Endothelial cell of umbilical vein (primary cell): ENCODE measurements around the gene NRXN3. TPM values are rescaled to one million over a fixed set of nuclear protein-coding genes. Genes with fewer than 3 reads are reported as not detected.

Experiments used
- BruUV-seq: library from RNA; stranded (reverse); fragments of 400-500 nt; replicated peaks from 2 replicates; lab custom pipeline; 2021; lab: Mats Ljungman, UMichigan
- CTCF ChIA-PET: fragments of 300-600, 350-600 bp; sonication (Branson Sonifier 250); formaldehyde crosslinking; loops from one replicate; lab custom pipeline; 2021; ENCODE audit warnings: antibody characterized with exemption, inconsistent platforms; lab: Charles Lee
- POLR2A ChIA-PET: fragments of 300-600, 350-600 bp; sonication (Branson Sonifier 250); formaldehyde crosslinking; loops from one replicate; lab custom pipeline; 2021; ENCODE audit warnings: antibody characterized with exemption, inconsistent platforms; lab: Charles Lee
- DNase-seq: peaks from one replicate; pipeline ENCODE4 v3.0.0-alpha.2; 2011; ENCODE audit warnings: low read depth, low spot score
- FAIRE-seq: peaks from 2 replicates; lab custom pipeline; 2011; peaks lifted over from hg19 to GRCh38; lab: Jason Lieb, UNC
- H2AFZ ChIP-seq: 2 replicates; pipeline ENCODE4 v1.6.0; 2012; ENCODE audit warnings: low read depth, low read length, control low read depth, inconsistent platforms
- H3K27ac ChIP-seq: 2 replicates; pipeline ENCODE4 v1.5.1; 2011; ENCODE audit warnings: low read depth, mild to moderate bottlenecking, control low read depth, low read length, moderate library complexity; ENCODE audit not compliant: insufficient read depth
- H3K27me3 ChIP-seq, 2 experiments: 2 replicates each; pipeline versions ENCODE4 v1.6.0 to v1.6.1; 2011; ENCODE audit warnings: low read length in 2 of 2, mixed read lengths in 1 of 2; ENCODE audit not compliant: control insufficient read depth in 2 of 2, insufficient read depth in 2 of 2
- H3K36me3 ChIP-seq, 2 experiments: 2 replicates in 1 of 2; 3 replicates in 1 of 2; pipeline ENCODE4 v1.5.1; 2011; ENCODE audit warnings: low read length in 2 of 2, mild to moderate bottlenecking in 1 of 2, moderate library complexity in 1 of 2; ENCODE audit not compliant: control insufficient read depth in 2 of 2, insufficient read depth in 2 of 2; ENCODE audit errors: extremely low read depth in 1 of 2
- H3K4me1 ChIP-seq: 3 replicates; pipeline ENCODE4 v1.5.1; 2011; ENCODE audit warnings: mild to moderate bottlenecking, low read length; ENCODE audit not compliant: control insufficient read depth, insufficient read depth; ENCODE audit errors: extremely low read depth
- H3K4me2 ChIP-seq: 2 replicates; pipeline ENCODE4 v1.6.1; 2011; ENCODE audit warnings: low read length, control low read depth, mixed read lengths; ENCODE audit not compliant: insufficient read depth
- H3K4me3 ChIP-seq, 3 experiments: fragments of 200-600 bp in 1 of 3; sonication (generic), shearing (Covaris generic) in 1 of 3; replicated peaks in 1 of 3; 2 replicates each; pipeline ENCODE4 v1.5.1; 2011 to 2016; ENCODE audit warnings: control low read depth in 3 of 3, low read length in 3 of 3, mild to moderate bottlenecking in 2 of 3, inconsistent platforms in 1 of 3, low read depth in 1 of 3, moderate library complexity in 1 of 3; ENCODE audit not compliant: insufficient read depth in 1 of 3
- H3K79me2 ChIP-seq: 2 replicates; pipeline ENCODE4 v1.6.0; 2012; ENCODE audit warnings: low read length, inconsistent platforms; ENCODE audit not compliant: control insufficient read depth, insufficient read depth
- H3K9ac ChIP-seq: replicated peaks from 2 replicates; pipeline ENCODE3; 2011; ENCODE audit warnings: low read length, control low read depth; ENCODE audit not compliant: insufficient read depth; ENCODE audit errors: extremely low read depth
- H3K9me1 ChIP-seq: replicated peaks from 3 replicates; pipeline ENCODE4 v1.6.0; 2011; ENCODE audit warnings: mild to moderate bottlenecking, low read length; ENCODE audit not compliant: control insufficient read depth, insufficient read depth; ENCODE audit errors: extremely low read depth
- H3K9me3 ChIP-seq: replicated peaks from 2 replicates; pipeline ENCODE4 v1.5.1; 2012; ENCODE audit warnings: low read length, inconsistent platforms; ENCODE audit not compliant: control insufficient read depth, insufficient read depth
- H4K20me1 ChIP-seq: replicated peaks from 2 replicates; pipeline ENCODE3; 2011; ENCODE audit warnings: mild to moderate bottlenecking, low read length; ENCODE audit not compliant: control insufficient read depth, insufficient read depth; ENCODE audit errors: extremely low read depth
- CTCF ChIP-seq, 2 donors: IDR thresholded peaks; 1 replicate in 1 of 2; 2 replicates in 1 of 2; pipeline ENCODE4 v1.5.1; 2011; ENCODE audit warnings: low read length in 2 of 2, mild to moderate bottlenecking in 2 of 2, moderate library complexity in 2 of 2, control low read depth in 1 of 2, inconsistent platforms in 1 of 2, low read depth in 1 of 2; ENCODE audit not compliant: insufficient read depth in 1 of 2; ENCODE audit errors: extremely low read depth in 1 of 2
- EZH2 ChIP-seq: IDR thresholded peaks from 2 replicates; pipeline ENCODE4 v1.6.1; 2012; ENCODE audit warnings: borderline replicate concordance, low read depth, mild to moderate bottlenecking, moderate library complexity, low read length, inconsistent platforms; ENCODE audit not compliant: severe bottlenecking
- FOS ChIP-seq: IDR thresholded peaks from 2 replicates; pipeline ENCODE4 v1.6.1; 2011; ENCODE audit warnings: mild to moderate bottlenecking, low read length, moderate library complexity, borderline replicate concordance; ENCODE audit not compliant: insufficient read depth
- GATA2 ChIP-seq: IDR thresholded peaks from 2 replicates; pipeline ENCODE4 v1.7.0; 2011; ENCODE audit warnings: low read depth, mild to moderate bottlenecking, moderate library complexity, mixed read lengths, low read length; ENCODE audit not compliant: insufficient read length, insufficient read depth
- JUN ChIP-seq: IDR thresholded peaks from 2 replicates; pipeline ENCODE4 v1.6.1; 2011; ENCODE audit warnings: borderline replicate concordance, low read depth; ENCODE audit not compliant: insufficient read length, insufficient read depth
- MAX ChIP-seq: IDR thresholded peaks from 2 replicates; pipeline ENCODE4 v1.6.1; 2011; ENCODE audit not compliant: insufficient read depth, insufficient read length
- MYC ChIP-seq: IDR thresholded peaks from one replicate; pipeline ENCODE4 v1.6.1; 2011; ENCODE audit warnings: mild to moderate bottlenecking, low read depth, low read length
- POLR2A ChIP-seq: IDR thresholded peaks from 2 replicates; pipeline ENCODE4 v1.6.1; 2012; ENCODE audit warnings: low read depth, mild to moderate bottlenecking, control low read depth, low read length
- POLR2AphosphoS5 ChIP-seq: IDR thresholded peaks from 2 replicates; pipeline ENCODE4 v1.6.1; 2012; ENCODE audit warnings: low read depth, mild to moderate bottlenecking, control low read depth, low read length, moderate library complexity; ENCODE audit not compliant: insufficient read depth
- dilution Hi-C: fragments of 300-500 bp; cut with MboI; formaldehyde crosslinking; loops from one replicate; pipeline ENCODE4 v1.15.0; 2019; ENCODE audit warnings: low sequenced_read_pairs; ENCODE audit not compliant: extremely low pct_ligation_motif_present
- intact Hi-C: fragments of 100-400 bp; cut with micrococcal nuclease; formaldehyde crosslinking; loops from one replicate; pipeline ENCODE4 v1.10.0; 2022
- polyA plus RNA-seq, 4 experiments: library from polyadenylated mRNA; depleted of rRNA in 3 of 4; stranded (reverse) in 3 of 4; unstranded in 1 of 4; fragments of >200 nt; gene quantifications; 2 replicates each; pipeline versions ENCODE4 v1.2.1 to v1.2.3, GENCODE V29; 2011 to 2012; ENCODE audit warnings: missing spikeins in 1 of 4
- total RNA-seq: library from RNA; stranded (reverse); gene quantifications from 2 replicates; pipeline ENCODE4 v1.2.3, GENCODE V29; 2021

Gene NRXN3
- total and polyA plus RNA-seq, 2 donors (not counting 3 experiments of a cell fraction or from before 2014, with no cell fraction given), result 0.72 to 4.2 TPM

GRCh38 chr14:79910086-79910485, 1739.9 kb downstream of the NRXN3 start:
- H3K4me3 ChIP-seq, result no peak overlapping the region
- intact Hi-C loops, result no loop called here

More at GRCh38 chr14:79910086-79910485, 1739.9 kb downstream of the NRXN3 start:
- CTCF ChIA-PET, result interaction anchor here (1.3 kb wide), 1 partner anchor 9 kb away, joined by 5 read pairs; no protein-coding TSS in a partner anchor
- no peaks in the 10 kb centered on the region for H3K36me3 ChIP-seq
- dilution Hi-C loops, result no loop called here
- H3K4me2 ChIP-seq, result no peak overlapping the region
- DNase-seq (no peak), FAIRE-seq (no peak)
- no peaks in the 10 kb centered on the region for H4K20me1 ChIP-seq
- H3K9ac ChIP-seq, result no peak overlapping the region
- no peak overlapping the region for H3K27ac ChIP-seq
- H3K27me3 ChIP-seq, result no peaks in the 10 kb centered on the region
- no peak overlapping the region for H2AFZ ChIP-seq
- TF ChIP-seq MAX (no peak), POLR2AphosphoS5 (no peak), EZH2 (no peak), MYC (no peak), JUN (no peak), POLR2A (no peak), GATA2 (no peak), FOS (no peak), CTCF (IDR thresholded peaks at IDR 0.05; ENCODE audit: extremely low read depth in 1 of 2, insufficient read depth in 1 of 2, low read depth in 1 of 2, low read length in 2 of 2) (no peak)
- no peaks in the 10 kb centered on the region for H3K9me1 ChIP-seq
- H3K9me3 ChIP-seq, result peaks cover 4% of the 10 kb centered on the region
- BruUV-seq, result no TSS peak
- H3K79me2 ChIP-seq, result no peaks in the 10 kb centered on the region
- POLR2A ChIA-PET, result no interaction called here
- H3K4me1 ChIP-seq, result no peaks in the 10 kb centered on the region
